ENCODE data around the gene F7. TPM values are rescaled to one million over a fixed set of nuclear protein-coding genes. Genes with fewer than 3 reads are reported as not detected.

F7 gene
- polyA plus RNA-seq, 2 of the 4 experiments (the other 2 are of a cell fraction), result 0.26 to 0.65 TPM

GRCh38 chr13:113153810-113154748, 48.5 kb downstream of the F7 start:
- Histone ChIP-seq H3K27ac (peak overlapping the region; percentile 78 to 85), H3K4me2 (peak overlapping the region; percentile 82), H3K4me1 (peaks cover 7% of the 10 kb centered on the region; the same call in 2 of the 3 replicates), H3K4me3 (peak overlapping the region; percentile 35), H3K9me3 (no peaks in the 10 kb centered on the region)
- WGBS (ENCODE audit: missing lambda C conversion rate), result 14% methylated on average over 13 of the region's 76 CpGs
- POLR2A ChIA-PET, result interaction anchor here (0.7 to 1.1 kb wide), 2 partner anchors 12 to 55 kb away, joined by 3 to 4 read pairs; partner anchors contain the start of genes CUL4A and PCID2
- TF ChIP-seq CTCF (IDR thresholded peaks at IDR 0.05) (no peak), FOXS1 (CRISPR knock-in tag; IDR thresholded peaks at IDR 0.05) (no peak), POLR2A (IDR thresholded peaks at IDR 0.05; ENCODE audit: low read length) (peak; percentile 67), MAX (IDR thresholded peaks at IDR 0.05) (peak; percentile 57; the same call in 1 of the 2 replicates), BCL3 (IDR thresholded peaks at IDR 0.05) (no peak), CBX2 (IDR thresholded peaks at IDR 0.05; ENCODE audit: borderline replicate concordance, low read depth) (no peak), CHD2 (IDR thresholded peaks at IDR 0.05; ENCODE audit: low read length, partially characterized antibody) (no peak), SMC3 (IDR thresholded peaks at IDR 0.05) (no peak), USF2 (IDR thresholded peaks at IDR 0.05) (peak; percentile 67), CHD4 (IDR thresholded peaks at IDR 0.05; ENCODE audit: borderline replicate concordance) (no peak), HMGXB4 (CRISPR knock-in tag; IDR thresholded peaks at IDR 0.05; ENCODE audit: borderline replicate concordance) (no peak), MAFK (IDR thresholded peaks at IDR 0.05; ENCODE audit: partially characterized antibody) (no peak), PHF8 (IDR thresholded peaks at IDR 0.05; ENCODE audit: borderline replicate concordance, low read depth) (peak; percentile 42; the same call in 1 of the 2 replicates), BHLHE40 (IDR thresholded peaks at IDR 0.05; ENCODE audit: low read depth, low read length) (peak; percentile 57; the same call in 1 of the 2 replicates), MAZ (IDR thresholded peaks at IDR 0.05; ENCODE audit: borderline replicate concordance, low read depth, low read length) (no peak), HOXB5 (CRISPR knock-in tag; IDR thresholded peaks at IDR 0.05) (0 out of 2 replicates have a peak, but pooled peaks have one; percentile 47)
- FAIRE-seq, result no peak
- DNase-seq (ENCODE audit: low read depth in 1 of 2, low spot score in 1 of 2), result peak; percentile 47 to 70
- peak; percentile 66 to 81; a peak in 4 of 6 replicates for ATAC-seq
- CTCF ChIA-PET, result no interaction called here

- Histone ChIP-seq H3K4me2 (no peak overlapping the region), H3K4me1 (peaks cover 7% of the 10 kb centered on the region; the same call in 2 of the 3 replicates), H3K4me3 (no peak overlapping the region), H3K9me3 (no peaks in the 10 kb centered on the region), H3K27ac (no peak overlapping the region; a peak in 1 of 6 replicates)
- DNase-seq (ENCODE audit: low read depth in 1 of 2, low spot score in 1 of 2) (no peak), FAIRE-seq (no peak), ATAC-seq (no peak)
- TF ChIP-seq EHF (CRISPR knock-in tag; IDR thresholded peaks at IDR 0.05), result no peak
- no peak for TF ChIP-seq PBX3 (IDR thresholded peaks at IDR 0.05)
- no peak for TF ChIP-seq MAZ (IDR thresholded peaks at IDR 0.05; ENCODE audit: borderline replicate concordance, low read depth, low read length)
- TF ChIP-seq FOSB (CRISPR knock-in tag; IDR thresholded peaks at IDR 0.05), result no peak
- TF ChIP-seq BCL3 (IDR thresholded peaks at IDR 0.05), result no peak
- no peak for TF ChIP-seq HEYL (CRISPR knock-in tag; IDR thresholded peaks at IDR 0.05)
- ChIA-PET CTCF (no interaction called here), POLR2A (interaction anchor here (0.7 kb wide), 1 partner anchor 54 kb away, joined by 4 read pairs; the partner anchor contains the start of genes CUL4A and PCID2)
- WGBS (ENCODE audit: missing lambda C conversion rate), result 88% methylated on average over 3 of the region's 3 CpGs
These were observed 49.6 kb downstream of the F7 start for GRCh38 chr13:113155201-113155600.

Data from A549 (cell line).